GM21515 (cell line): Measurements from ENCODE around the gene SSBP3.
"Not testable (repeated sequence)": the region's sequence is repeated elsewhere in the genome, so short reads cannot be mapped to it uniquely, and the experiment has no call there.

Experiments used
- ATAC-seq: cut with Tn5 transposase; IDR thresholded peaks from one replicate; pipeline ENCODE4 v1.9.1; 2021; ENCODE audit not compliant: unreplicated experiment

The SSBP3 gene

GRCh38 chr1:54355931-54356679, 50.1 kb downstream of the SSBP3 start:
- ATAC-seq: no peak

- ATAC-seq: no peak
Observed at GRCh38 chr1:54354899-54355298, 51.3 kb downstream of the SSBP3 start.

GRCh38 chr1:54353959-54354358, 52.2 kb downstream of the SSBP3 start:
- no peak for ATAC-seq

- ATAC-seq: no peak
Observed at GRCh38 chr1:54352755-54353154, 53.4 kb downstream of the SSBP3 start.

- no peak for ATAC-seq
Observed at GRCh38 chr1:54350360-54350759, 55.8 kb downstream of the SSBP3 start.

- ATAC-seq: no peak
Observed at GRCh38 chr1:54348700-54349021, 57.5 kb downstream of the SSBP3 start.

- no peak for ATAC-seq
Observed at GRCh38 chr1:54347955-54348699, 58.1 kb downstream of the SSBP3 start.

- no peak for ATAC-seq
Observed at GRCh38 chr1:54347261-54347954, 58.8 kb downstream of the SSBP3 start.

GRCh38 chr1:54345548-54345947, 60.6 kb downstream of the SSBP3 start:
- not testable (repeated sequence) for ATAC-seq

GRCh38 chr1:54345116-54345515, 61.1 kb downstream of the SSBP3 start:
- no peak for ATAC-seq

GRCh38 chr1:54342742-54343687, 63.2 kb downstream of the SSBP3 start:
- no peak for ATAC-seq

GRCh38 chr1:54342288-54342687, 63.9 kb downstream of the SSBP3 start:
- ATAC-seq: no peak

- ATAC-seq: no peak
Observed at GRCh38 chr1:54341763-54342162, 64.4 kb downstream of the SSBP3 start.

GRCh38 chr1:54340878-54341277, 65.3 kb downstream of the SSBP3 start:
- ATAC-seq: no peak

- no peak for ATAC-seq
Observed at GRCh38 chr1:54340434-54340833, 65.8 kb downstream of the SSBP3 start.

GRCh38 chr1:54339126-54339525, 67.1 kb downstream of the SSBP3 start:
- no peak for ATAC-seq

- ATAC-seq: no peak
Observed at GRCh38 chr1:54338464-54338863, 67.7 kb downstream of the SSBP3 start.

GRCh38 chr1:54337928-54338327, 68.3 kb downstream of the SSBP3 start:
- no peak for ATAC-seq

GRCh38 chr1:54337034-54337433, 69.2 kb downstream of the SSBP3 start:
- no peak for ATAC-seq

- no peak for ATAC-seq
Observed at GRCh38 chr1:54336116-54336515, 70.1 kb downstream of the SSBP3 start.

GRCh38 chr1:54335755-54336108, 70.5 kb downstream of the SSBP3 start:
- ATAC-seq: no peak
